Osteoblast (primary cell): ENCODE results near the gene LNX1. TPM values are rescaled to one million over a fixed set of nuclear protein-coding genes. Genes with fewer than 3 reads are reported as not detected.

Experiments used
- DNase-seq: peaks from one replicate; pipeline ENCODE4 v3.0.0; 2011; ENCODE audit warnings: low spot score, mixed read lengths; ENCODE audit not compliant: insufficient read length; ENCODE audit errors: missing footprints
- H2AFZ ChIP-seq: 2 replicates; pipeline ENCODE4 v1.6.0; 2011; ENCODE audit warnings: mild to moderate bottlenecking, low read length
- H3K27ac ChIP-seq: 2 replicates; pipeline ENCODE4 v1.5.1; 2011; ENCODE audit warnings: mild to moderate bottlenecking, low read depth, low read length, moderate library complexity
- H3K27me3 ChIP-seq: 2 replicates; pipeline ENCODE4 v1.6.0; 2012; ENCODE audit warnings: mild to moderate bottlenecking, control low read depth, inconsistent platforms, low read length, moderate library complexity; ENCODE audit not compliant: insufficient read depth
- H3K36me3 ChIP-seq: 2 replicates; pipeline ENCODE4 v1.5.1; 2011; ENCODE audit warnings: mild to moderate bottlenecking, low read length, control low read depth, moderate library complexity; ENCODE audit not compliant: insufficient read depth
- H3K4me1 ChIP-seq: 2 replicates; pipeline ENCODE4 v1.5.1; 2011; ENCODE audit warnings: mild to moderate bottlenecking, low read length, control low read depth, moderate library complexity; ENCODE audit not compliant: insufficient read depth
- H3K4me2 ChIP-seq: 2 replicates; pipeline ENCODE4 v1.6.0; 2011; ENCODE audit warnings: mild to moderate bottlenecking, low read length; ENCODE audit not compliant: insufficient read depth
- H3K4me3 ChIP-seq: fragments of 200-600 bp; sonication (generic); 3 replicates; pipeline ENCODE4 v1.5.1; 2012; ENCODE audit warnings: mild to moderate bottlenecking, low read length, inconsistent platforms; ENCODE audit not compliant: insufficient read depth
- H3K79me2 ChIP-seq: 2 replicates; pipeline ENCODE4 v1.6.0; 2012; ENCODE audit warnings: mild to moderate bottlenecking, low read length, control low read depth, inconsistent platforms; ENCODE audit not compliant: insufficient read depth
- H3K9me3 ChIP-seq: 2 replicates; pipeline ENCODE4 v1.5.1; 2011; ENCODE audit warnings: low read depth, low read length, control low read depth
- H4K20me1 ChIP-seq: 2 replicates; pipeline ENCODE4 v1.6.0; 2012; ENCODE audit warnings: mild to moderate bottlenecking, low read length, control low read depth; ENCODE audit not compliant: insufficient read depth
- total RNA-seq: library from RNA; depleted of rRNA; stranded (reverse); fragments of >200 nt; gene quantifications from 2 replicates; pipeline ENCODE4 v1.2.3, GENCODE V29; 2012
- TF ChIP-seq, protein P1 (sequence below): IDR thresholded peaks from 2 replicates; pipeline ENCODE4 v1.5.1; 2011; ENCODE audit warnings: mild to moderate bottlenecking, low read depth, low read length, moderate library complexity; ENCODE audit errors: extremely low read depth

Gene LNX1
- total RNA-seq, 1 donor: 9.8 TPM

DNA sequence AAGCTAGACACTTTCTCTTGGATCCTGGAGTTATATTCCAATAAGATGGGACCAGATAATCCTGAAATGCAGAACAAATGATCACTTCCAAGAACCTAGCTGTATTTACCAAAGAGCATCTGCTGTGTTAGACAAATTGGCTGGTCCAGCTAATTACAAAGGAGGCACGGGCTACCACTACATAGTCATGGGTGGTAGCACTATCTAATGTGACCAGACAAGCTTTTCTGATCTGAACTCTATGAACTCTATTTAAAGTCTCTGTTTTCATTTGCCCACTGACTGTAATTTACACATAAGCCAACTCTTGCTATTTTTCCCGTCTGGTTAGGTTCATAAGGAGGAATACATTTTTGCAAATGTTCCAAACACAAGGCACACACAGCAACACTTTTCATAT, 34.6 kb downstream of the LNX1 start:
- no peak for DNase-seq
- Histone ChIP-seq H3K79me2 (no peaks in the 10 kb centered on the region), H3K4me2 (no peak overlapping the region), H4K20me1 (no peaks in the 10 kb centered on the region), H3K27ac (no peak overlapping the region), H3K36me3 (no peaks in the 10 kb centered on the region), H3K9me3 (no peaks in the 10 kb centered on the region), H3K27me3 (no peaks in the 10 kb centered on the region), H3K4me1 (peaks cover 14% of the 10 kb centered on the region), H2AFZ (no peak overlapping the region), H3K4me3 (no peak overlapping the region)
- TF ChIP-seq, protein P1, sequence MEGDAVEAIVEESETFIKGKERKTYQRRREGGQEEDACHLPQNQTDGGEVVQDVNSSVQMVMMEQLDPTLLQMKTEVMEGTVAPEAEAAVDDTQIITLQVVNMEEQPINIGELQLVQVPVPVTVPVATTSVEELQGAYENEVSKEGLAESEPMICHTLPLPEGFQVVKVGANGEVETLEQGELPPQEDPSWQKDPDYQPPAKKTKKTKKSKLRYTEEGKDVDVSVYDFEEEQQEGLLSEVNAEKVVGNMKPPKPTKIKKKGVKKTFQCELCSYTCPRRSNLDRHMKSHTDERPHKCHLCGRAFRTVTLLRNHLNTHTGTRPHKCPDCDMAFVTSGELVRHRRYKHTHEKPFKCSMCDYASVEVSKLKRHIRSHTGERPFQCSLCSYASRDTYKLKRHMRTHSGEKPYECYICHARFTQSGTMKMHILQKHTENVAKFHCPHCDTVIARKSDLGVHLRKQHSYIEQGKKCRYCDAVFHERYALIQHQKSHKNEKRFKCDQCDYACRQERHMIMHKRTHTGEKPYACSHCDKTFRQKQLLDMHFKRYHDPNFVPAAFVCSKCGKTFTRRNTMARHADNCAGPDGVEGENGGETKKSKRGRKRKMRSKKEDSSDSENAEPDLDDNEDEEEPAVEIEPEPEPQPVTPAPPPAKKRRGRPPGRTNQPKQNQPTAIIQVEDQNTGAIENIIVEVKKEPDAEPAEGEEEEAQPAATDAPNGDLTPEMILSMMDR: no peak

DNA sequence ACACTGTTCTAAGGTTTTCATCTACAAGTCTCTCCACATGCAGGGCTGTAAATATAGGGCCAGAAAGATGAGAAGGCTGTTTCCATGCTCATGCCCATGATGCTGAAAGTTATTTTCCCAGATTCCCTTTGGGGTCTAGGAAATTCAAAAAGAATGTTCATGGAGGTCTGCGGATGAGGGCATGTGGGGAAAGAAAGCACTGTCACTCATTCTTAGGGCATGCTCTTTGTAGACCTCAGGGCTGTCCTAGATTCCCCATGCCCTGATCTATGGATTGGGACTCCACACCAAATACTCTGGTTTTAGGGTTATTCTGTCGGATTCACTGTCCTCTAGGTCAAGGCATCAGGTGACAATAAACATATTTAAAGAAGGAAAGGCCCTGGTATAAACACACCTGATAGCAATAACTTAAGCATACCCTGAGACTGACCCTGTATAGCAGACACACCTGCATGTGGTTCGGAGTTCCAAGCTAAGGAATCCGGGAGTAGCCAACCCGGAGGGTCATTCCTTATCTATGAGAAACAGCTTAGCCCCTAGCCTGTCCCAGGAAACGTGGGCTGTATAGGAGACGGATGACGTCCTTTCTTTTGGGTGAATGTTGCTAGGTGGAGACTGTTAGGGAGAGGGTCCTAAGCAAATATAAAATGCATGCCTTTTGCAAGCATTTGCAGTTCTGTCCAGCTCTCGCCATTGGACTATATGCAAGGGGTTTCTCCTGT, 37.6 kb downstream of the LNX1 start:
- no peak overlapping the region for H3K4me3 ChIP-seq
- H3K36me3 ChIP-seq: no peaks in the 10 kb centered on the region
- H3K4me2 ChIP-seq: no peak overlapping the region
- no peaks in the 10 kb centered on the region for H3K79me2 ChIP-seq
- no peaks in the 10 kb centered on the region for H3K27me3 ChIP-seq
- H3K4me1 ChIP-seq: peaks cover 7% of the 10 kb centered on the region
- TF ChIP-seq, protein P1: no peak
- no peaks in the 10 kb centered on the region for H4K20me1 ChIP-seq
- DNase-seq: no peak
- H3K9me3 ChIP-seq: no peaks in the 10 kb centered on the region
- no peak overlapping the region for H3K27ac ChIP-seq
- no peak overlapping the region for H2AFZ ChIP-seq

- H2AFZ ChIP-seq: no peak overlapping the region
- no peaks in the 10 kb centered on the region for H4K20me1 ChIP-seq
- TF ChIP-seq, protein P1: no peak
- H3K27ac ChIP-seq: no peak overlapping the region
- DNase-seq: no peak
- no peaks in the 10 kb centered on the region for H3K36me3 ChIP-seq
- H3K4me3 ChIP-seq: no peak overlapping the region
- H3K79me2 ChIP-seq: no peaks in the 10 kb centered on the region
- no peaks in the 10 kb centered on the region for H3K9me3 ChIP-seq
- no peaks in the 10 kb centered on the region for H3K27me3 ChIP-seq
- H3K4me1 ChIP-seq: no peaks in the 10 kb centered on the region
- H3K4me2 ChIP-seq: no peak overlapping the region
Observed at GRCh38 chr4:53552711-53553110, 38.6 kb downstream of the LNX1 start.

DNA sequence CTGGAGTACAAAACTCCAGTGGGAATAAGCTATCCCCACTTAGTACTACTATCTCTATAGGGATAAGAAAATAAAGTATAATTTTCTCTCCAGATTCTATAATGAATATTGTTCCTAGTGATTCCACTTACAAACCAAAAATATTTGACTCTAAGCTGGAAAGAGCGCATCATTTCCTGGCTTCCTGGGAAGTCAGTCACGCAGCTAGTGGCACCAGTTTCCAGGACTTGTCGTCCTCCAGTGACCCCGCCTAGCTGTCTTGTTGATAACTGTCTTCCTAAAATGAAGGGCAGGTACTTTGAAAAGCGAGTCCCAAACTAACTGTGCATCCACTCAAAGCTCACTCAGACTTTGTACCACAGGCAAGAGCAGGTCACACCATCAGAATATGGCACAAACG, 39.3 kb downstream of the LNX1 start:
- Histone ChIP-seq H3K27ac (no peak overlapping the region), H3K4me1 (no peaks in the 10 kb centered on the region), H4K20me1 (no peaks in the 10 kb centered on the region), H3K27me3 (no peaks in the 10 kb centered on the region), H2AFZ (no peak overlapping the region), H3K36me3 (no peaks in the 10 kb centered on the region), H3K4me3 (no peak overlapping the region), H3K4me2 (no peak overlapping the region), H3K79me2 (no peaks in the 10 kb centered on the region), H3K9me3 (no peaks in the 10 kb centered on the region)
- no peak for DNase-seq
- TF ChIP-seq, protein P1: no peak
